Stimulated activated CD4-positive, alpha-beta T cell treated with anti-CD3 and anti-CD28 coated beads, TNF-alpha, amount 100 ng/mL, for 4 hours (primary cell): ENCODE data around the gene LRP1B.

Experiments
- DNase-seq, 3 experiments: peaks; one replicate each; pipeline ENCODE4 v3.0.0-alpha.2; 2020; ENCODE audit warnings: low read depth in 3 of 3

Gene LRP1B

DNA sequence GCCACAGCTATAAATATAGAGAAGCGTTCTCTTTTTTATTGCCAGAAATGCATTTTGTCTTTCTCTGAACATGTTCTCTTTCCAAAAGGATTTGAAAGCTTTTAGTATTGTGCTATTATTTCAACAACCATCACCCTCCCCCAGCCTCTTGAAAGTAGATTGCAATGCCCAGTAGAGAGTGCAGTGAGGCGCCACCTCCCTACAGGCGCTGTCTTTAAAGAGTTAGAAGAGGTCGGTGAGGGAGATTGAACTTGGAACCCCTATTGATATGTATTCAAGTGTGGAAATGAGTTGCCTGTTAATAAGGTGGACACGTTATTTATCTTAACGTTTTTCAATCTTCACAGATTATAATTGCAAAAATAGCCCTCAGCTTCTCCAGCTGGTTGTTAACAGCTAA is 360.3 kb downstream of the LRP1B start:
- no peak for DNase-seq

DNA sequence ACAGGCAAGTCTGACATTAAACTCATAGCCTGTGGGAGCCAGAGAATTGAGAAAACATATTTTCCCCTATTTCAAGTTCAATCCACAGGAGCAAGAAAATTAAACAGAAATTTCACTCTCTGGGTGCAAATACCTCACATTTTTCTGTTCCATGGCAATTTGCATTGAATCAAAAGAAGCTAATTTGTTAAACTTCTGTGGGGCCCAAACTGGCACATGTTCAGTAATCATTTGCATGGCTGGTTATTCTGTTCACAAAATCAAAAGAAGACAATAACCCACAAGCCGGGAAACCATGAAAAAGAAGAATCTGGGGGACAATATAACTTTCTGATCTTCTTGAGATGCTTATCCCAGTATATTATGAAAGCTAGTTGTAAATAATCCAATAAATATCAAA is 363.1 kb downstream of the LRP1B start:
- DNase-seq = no peak

GRCh38 chr2:141767051-141767450 is 363.8 kb downstream of the LRP1B start:
- DNase-seq = no peak

DNA sequence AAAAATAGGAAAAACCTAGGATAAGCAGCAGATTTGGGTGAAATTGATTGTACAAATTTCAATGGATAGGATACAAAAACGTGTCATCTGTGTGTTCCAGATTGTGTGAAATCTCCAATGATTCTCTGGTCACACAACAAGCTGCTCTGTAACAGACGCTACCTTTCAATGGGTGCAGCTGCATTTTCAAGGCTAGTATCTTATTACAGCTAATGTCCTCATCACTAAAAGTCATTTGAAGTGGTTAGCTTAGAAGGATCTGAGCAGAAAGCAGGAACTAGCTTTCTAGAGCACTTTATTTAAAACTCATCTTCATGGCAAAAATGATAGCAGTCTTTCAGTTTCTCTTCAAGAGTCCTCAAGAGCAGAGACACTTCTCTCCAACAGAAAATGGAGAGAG is 364.6 kb downstream of the LRP1B start:
- DNase-seq = no peak

GRCh38 chr2:141748616-141749015 is 382.2 kb downstream of the LRP1B start:
- DNase-seq = no peak

DNA sequence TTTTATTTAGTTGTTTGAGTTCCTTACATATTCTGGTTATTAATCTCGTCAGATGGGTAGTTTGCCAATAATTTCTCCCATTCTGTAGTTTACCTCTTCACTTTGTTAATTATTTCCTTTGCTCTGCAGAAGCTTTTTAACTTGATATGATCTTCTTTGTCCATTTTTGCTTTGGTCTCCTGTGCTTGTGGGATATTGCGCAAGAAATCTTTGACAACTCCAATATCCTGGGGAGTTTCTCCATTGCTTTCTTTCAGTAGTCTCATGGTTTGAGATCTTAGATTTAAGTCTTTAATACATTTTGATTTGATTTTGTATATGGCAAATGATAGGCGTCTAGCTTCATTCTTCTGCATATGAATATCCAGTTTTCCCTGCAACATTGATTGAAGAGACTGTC is 389.2 kb downstream of the LRP1B start:
- DNase-seq = no peak

DNA sequence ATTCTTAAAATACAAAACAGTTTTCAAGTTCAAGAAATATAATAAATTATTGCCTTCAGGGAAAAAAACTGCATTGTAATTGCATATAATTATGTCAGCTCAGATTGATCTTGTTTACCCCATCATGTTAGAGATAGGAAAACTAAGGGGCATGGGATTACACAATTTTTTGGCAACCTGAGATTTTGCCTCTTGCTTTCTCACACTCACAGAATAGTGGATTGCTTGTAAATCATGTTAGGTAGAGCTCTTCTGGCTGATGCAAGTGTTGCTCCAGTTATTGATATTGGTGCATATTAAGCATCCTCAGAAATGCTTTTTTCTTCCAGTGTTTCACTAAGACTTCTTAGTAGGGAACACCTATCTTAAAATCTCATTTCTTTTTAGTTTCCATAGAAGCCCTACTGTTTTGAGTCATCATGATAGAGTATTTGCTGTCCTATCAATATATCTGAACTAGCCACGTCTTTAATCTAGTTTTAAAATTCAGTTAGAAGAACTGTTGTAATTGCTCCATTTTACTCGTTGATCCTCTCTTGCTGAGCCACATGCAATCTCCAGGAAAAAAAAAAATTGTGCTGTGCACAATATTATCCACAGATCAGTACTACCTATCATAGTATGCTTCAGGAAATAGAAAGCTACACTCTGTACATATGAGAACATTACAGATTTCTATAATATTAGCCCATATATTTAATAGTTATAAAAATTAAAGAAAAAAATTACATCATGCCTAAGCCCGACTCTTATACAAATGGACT is 393.1 kb downstream of the LRP1B start:
- no peak for DNase-seq

- DNase-seq = no peak
Measured at GRCh38 chr2:141736466-141736865, 394.4 kb downstream of the LRP1B start.

DNA sequence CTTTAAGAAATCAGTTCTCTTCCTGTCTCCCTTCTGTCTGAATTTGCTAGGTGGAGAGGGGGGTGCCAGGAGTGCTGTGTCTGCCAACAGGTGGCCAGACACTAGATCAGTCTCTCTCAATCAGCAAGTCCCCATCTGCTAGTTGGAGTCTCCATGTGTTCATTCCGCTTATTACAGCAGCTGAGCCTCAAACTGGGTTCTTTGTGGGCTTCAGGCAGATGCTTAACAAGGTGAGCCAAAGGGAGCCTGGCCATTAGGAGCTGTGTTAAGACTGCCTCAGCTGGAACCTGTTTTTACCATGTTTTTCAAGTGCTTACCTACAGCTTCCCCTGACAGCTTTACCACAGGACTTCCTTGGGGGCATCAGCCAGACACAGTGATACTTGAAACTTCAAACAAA is 401.9 kb downstream of the LRP1B start:
- DNase-seq = no peak

DNA sequence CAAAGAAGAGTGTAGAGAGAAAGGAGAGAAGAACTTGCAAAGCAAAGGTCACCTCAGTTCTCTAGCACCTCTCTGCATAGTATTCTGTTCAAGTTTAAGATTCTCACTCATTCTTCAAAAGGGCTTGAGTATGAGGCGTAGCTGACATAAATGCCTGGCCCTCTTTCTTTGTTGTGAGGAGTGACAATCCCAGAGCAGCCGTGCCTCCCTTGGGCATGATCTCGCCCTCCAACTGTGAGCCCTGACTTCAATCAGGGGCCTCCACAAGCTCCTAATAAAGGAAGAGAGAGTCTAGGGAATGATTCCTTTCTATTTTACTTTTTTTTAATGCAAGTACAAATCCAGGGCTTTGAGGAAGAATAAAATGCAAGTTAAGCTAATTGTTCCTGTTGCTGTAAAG is 402.7 kb downstream of the LRP1B start:
- no peak for DNase-seq

- DNase-seq = no peak
Measured at GRCh38 chr2:141724426-141724825, 406.4 kb downstream of the LRP1B start.

DNA sequence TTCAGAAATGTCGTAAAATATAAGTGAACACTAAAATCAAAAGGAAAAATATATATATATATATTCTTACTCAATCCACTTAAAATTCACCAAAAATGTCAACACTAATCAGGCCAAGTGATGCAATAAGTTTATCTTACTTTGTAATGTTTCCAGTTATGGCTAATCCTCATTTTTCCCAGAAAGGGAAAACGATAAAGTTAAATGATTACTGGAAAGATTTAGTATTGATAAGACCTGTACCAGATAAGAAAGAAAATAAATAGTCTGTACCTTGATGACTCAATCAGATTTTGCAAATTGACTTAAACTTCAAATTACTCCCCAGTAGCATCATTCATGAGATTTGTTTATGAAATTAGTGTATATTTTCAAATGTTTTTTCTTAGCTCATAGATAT is 407.0 kb downstream of the LRP1B start:
- no peak for DNase-seq

DNA sequence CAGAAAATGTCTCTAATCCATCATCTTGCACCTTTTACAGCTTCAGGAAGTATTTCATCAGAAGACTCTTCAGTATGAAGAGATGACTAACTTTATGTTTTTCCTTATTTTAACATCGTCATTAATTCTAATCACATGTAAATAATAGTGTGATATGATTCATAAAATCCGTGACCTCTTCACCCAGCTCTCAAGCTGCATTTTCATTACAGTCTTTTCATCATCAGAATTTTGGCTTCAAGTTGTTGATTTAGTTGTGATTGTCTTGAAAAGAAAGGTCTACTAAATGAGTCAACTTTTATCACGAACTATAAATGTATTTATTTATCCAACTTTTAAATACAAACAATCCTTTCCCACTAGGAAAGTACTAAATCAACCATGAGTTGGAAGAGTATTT is 410.3 kb downstream of the LRP1B start:
- no peak for DNase-seq

GRCh38 chr2:141714496-141714895 is 416.3 kb downstream of the LRP1B start:
- no peak for DNase-seq

DNA sequence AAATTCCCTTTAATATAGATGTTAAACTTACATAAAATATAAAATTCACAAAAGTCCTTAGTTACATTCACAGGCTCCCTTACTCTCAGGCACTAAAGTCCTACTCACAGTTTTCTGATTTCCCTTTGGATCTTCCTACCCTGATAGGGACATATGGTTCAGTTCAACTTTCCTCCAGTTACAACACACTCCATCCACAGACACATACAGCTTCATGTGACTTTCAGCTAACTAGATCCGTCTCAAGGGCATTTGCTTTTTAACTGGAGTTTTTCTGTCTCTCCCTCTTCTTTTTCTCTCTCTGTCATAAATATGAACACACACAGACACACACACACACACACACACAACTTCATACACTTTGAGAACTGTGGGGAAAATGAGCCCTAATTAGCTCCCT is 419.2 kb downstream of the LRP1B start:
- DNase-seq = no peak

GRCh38 chr2:141710589-141711239 is 420.1 kb downstream of the LRP1B start:
- DNase-seq = no peak

- DNase-seq = no peak
Measured at GRCh38 chr2:141709756-141710155, 421.1 kb downstream of the LRP1B start.

- no peak for DNase-seq
Measured at GRCh38 chr2:141707486-141707885, 423.3 kb downstream of the LRP1B start.

GRCh38 chr2:141704541-141704940 is 426.3 kb downstream of the LRP1B start:
- no peak for DNase-seq

GRCh38 chr2:141703501-141703900 is 427.3 kb downstream of the LRP1B start:
- no peak for DNase-seq

- DNase-seq = no peak
Measured at GRCh38 chr2:141701618-141702017, 429.2 kb downstream of the LRP1B start.

GRCh38 chr2:141699573-141699972 is 431.2 kb downstream of the LRP1B start:
- DNase-seq = no peak

GRCh38 chr2:141698500-141698899 is 432.3 kb downstream of the LRP1B start:
- no peak for DNase-seq

GRCh38 chr2:141697035-141697434 is 433.8 kb downstream of the LRP1B start:
- DNase-seq = no peak
